Dermis blood vessel endothelial cell (primary cell): Measurements from ENCODE around the gene KCND3. TPM values are rescaled to one million over a fixed set of nuclear protein-coding genes. Genes with fewer than 3 reads are reported as not detected.

Source experiments
- DNase-seq: peaks from one replicate; pipeline ENCODE4 v3.0.0; 2010
- total RNA-seq: library from RNA; depleted of rRNA; stranded (reverse); fragments of >200 nt; gene quantifications from 2 replicates; pipeline ENCODE4 v1.2.3, GENCODE V29; 2014

The KCND3 gene
- total RNA-seq, 1 donor from 2014 or later = 0.34 TPM

GRCh38 chr1:111878649-111879048 is 110.8 kb downstream of the KCND3 start:
- DNase-seq = no peak

GRCh38 chr1:111878091-111878490 is 111.4 kb downstream of the KCND3 start:
- DNase-seq = no peak

DNA sequence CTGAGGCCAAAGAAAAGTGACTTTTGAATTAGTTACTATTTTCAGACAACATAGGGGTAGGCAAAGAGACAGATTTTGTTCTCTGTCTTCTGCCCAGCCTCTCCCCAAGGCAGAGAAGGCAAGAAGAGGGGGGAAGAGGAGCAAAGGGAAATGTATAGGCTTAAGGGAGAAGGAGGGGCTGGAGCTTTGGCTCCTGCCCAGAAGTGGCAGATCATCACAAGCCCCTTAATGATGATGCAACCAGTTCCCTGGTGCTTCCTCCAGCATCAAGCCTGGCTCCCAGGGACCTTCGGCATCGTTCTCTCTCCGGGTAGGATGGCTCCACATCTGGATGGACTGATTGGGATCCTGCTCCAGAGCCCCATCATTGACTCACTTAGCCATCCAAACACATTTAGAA is 112.8 kb downstream of the KCND3 start:
- DNase-seq = no peak

DNA sequence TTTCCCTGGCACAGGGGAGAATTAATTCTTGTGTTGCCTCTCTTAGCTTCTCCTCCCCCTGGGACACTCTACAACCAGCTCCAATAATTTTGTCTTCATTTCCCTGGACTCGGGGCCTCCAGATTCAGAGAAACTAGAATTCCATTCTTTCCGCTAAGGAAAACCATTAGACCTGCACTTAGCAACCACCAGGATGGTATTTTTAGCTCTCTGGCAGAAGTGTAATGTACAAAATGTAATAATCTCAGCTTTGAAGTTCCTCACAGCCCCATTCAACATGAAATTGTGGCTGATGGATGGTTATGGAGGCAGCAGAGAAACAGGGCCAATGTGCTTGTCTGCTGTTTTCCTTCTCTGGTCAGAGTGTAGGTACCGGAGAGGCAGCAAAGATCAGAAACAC is 113.8 kb downstream of the KCND3 start:
- no peak for DNase-seq

- DNase-seq = no peak
These were observed 115.9 kb downstream of the KCND3 start for GRCh38 chr1:111873460-111874030.

- no peak for DNase-seq
These were observed 119.3 kb downstream of the KCND3 start for GRCh38 chr1:111870181-111870580.

DNA sequence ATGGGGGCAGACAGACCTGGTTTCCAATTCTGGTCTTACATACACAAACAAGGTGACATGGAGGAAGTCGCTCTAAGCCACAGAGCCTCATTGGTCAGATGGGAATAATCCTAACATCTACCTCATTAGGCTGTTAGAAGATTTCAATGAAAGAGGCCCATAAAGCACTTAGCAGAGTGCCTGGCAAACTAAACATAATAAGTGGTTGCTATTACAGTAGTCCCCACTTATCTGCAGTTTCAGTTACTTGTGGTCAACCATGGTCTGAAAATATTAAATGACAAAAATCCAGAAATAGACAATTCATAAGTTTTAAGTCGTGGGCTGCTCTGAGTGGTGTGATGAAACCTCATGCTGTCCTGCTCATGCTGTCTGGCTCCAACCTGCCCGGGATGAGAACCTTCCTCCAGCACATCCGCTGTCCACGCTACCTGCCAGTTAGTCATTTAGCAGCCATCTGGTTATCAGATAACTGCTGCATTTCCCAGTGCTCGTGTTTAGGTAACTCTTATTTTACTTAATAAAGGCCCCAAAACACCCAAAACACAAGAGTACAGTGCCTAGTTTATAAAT is 121.5 kb downstream of the KCND3 start:
- no peak for DNase-seq

- no peak for DNase-seq
These were observed 124.6 kb downstream of the KCND3 start for GRCh38 chr1:111864862-111865261.

- DNase-seq = no peak
These were observed 126.1 kb downstream of the KCND3 start for GRCh38 chr1:111863401-111863800.

DNA sequence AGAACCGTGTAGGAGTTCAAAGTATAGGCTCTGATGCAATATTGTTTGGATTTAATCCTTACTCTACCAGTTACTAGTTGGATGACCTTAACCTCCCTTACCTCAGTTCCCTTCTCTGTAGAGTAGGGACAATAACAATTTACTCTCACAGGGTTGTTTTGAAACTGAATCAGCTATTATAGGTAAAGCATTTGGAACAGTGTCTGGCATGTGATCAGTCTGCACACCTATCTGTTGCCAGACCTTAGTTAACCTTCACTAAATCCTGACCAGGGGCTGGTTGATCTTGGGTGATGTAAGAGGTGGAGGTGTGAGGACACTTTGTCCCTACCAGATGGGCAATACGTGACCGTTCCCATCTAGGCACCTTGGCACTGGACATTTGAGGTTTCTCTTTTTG is 126.9 kb downstream of the KCND3 start:
- DNase-seq = no peak

DNA sequence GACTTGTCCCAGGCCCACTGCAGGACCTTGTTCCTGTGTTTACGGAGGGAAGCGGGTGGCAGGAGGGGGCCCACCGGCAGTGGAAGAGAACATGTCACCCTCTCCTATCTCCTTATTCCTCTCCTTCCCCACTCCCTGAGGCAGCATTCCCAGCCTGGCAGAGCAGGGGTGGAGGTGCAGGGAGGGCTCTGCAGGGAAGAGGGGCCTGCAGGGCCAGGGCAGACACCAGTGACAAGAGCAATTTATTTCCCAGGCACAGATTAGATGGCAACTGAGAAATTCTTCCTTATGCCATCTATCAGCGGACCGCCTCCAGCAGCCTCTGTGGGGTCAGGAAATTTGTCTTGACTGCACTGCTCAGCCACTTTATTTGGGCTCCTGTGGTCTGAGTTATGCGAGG is 127.9 kb downstream of the KCND3 start:
- no peak for DNase-seq

DNA sequence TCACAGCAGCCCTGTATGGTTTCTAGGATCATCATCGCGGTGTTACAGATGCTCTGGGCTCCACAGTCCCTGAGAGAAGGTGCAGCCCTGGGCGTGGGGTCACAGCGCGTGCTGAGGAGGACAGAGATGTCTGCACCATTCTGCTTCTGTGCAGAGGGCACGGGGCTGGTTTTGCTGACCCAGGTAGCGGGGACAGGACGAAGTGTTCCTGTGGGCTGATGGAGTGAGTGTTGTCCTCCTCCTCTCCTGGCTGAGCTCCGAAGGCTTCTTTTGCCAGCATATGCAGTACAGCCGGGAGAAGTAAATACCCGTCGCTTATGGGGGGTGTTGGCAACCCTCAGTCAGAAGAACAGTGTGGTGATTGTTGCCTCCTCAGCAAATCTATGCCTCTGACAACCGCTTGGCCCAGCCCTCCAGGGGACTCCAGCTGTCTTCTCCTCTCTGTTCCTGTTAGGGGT is 132.2 kb downstream of the KCND3 start:
- no peak for DNase-seq

DNA sequence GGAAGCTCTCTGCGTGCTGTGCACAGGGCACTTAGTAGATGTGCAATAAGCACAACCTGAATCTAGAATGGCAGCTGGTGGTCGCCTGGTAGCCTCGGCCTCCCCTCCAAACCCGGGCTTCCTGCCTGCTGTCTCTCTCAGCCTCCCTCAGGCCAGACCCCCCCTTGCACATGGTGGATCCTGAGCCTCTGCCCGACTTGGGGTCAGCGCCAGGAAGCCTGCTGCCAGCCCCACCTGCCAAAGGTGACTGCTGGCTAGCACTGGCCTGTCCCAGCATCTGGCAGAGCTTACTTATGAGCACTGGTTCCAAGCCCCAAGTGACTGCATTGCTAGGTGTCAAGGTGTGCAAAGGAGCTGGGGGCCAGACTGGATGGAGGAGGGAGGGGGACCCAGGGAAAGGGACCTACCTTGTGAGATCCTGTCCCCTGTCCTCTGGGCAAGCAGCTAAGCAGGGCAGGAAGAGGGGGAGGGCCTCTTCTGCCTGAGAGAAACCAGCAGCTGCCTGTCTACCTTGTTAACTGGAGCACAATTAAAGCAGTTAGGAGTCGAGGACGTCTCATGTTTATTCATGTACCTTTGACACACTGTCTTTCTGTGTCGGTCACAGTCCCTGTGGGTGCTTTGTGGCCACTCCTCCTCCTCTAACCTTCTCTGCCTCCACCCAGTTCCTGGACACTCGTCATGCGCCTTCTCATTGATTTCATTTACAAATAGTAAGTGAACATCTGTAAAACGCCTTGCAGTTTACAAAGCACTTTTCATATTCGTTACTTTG is 132.9 kb downstream of the KCND3 start:
- no peak for DNase-seq

DNA sequence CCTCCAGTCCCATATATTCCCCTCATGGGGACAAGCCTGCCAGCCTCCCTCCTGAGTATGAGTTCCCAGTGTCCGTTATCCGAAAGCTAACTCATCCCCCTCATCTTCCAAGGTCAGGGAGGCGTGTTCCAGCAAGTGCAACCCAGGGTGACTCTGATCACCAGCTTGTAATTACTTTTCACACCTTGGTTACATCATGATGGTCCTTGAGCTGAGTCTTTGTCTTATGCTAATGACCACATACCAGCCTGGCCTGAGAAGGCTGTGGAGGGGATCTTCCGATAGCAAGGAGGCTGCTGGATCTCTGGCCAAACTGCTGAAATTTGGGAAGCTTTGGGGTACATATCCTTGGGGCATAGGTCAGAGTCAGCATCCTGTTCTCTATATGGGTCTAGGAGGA is 134.2 kb downstream of the KCND3 start:
- no peak for DNase-seq

GRCh38 chr1:111852261-111852721 is 137.2 kb downstream of the KCND3 start:
- DNase-seq = no peak

GRCh38 chr1:111851552-111851951 is 137.9 kb downstream of the KCND3 start:
- no peak for DNase-seq

GRCh38 chr1:111850109-111850508 is 139.4 kb downstream of the KCND3 start:
- DNase-seq = no peak

DNA sequence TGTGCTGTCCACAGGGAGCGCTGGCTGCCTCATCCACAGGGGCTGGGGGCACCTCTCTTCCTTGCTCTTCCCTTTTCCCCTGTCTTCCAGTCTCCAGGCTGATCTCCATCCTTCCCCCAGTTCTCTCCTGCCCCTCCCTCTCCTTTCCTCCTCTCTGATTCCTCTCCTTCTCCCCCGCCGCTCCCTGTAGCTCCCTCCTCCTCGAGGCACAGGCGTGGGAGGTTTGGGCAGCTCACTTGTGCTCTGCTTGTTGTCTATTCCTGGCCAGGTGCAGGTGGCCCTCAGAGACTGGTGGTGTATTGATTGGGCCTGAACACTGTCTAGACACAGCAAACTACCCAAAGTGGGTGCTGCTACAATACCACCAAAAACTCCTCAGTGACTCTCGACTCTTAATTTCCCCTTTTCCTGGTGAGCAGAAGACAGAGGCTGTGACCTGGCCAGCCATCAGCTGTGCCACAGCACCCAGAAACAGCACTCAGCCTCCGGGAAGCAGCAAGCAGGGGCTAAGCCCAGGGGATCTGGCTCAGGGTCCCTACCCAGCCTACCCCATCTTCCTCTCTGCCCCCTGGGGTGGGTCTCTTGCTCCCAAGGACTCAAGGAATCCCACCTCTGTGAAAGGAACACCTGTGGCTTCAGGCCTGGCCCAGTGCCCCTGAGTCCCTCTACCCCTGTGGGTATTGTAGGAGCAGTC is 140.5 kb downstream of the KCND3 start:
- DNase-seq = no peak

DNA sequence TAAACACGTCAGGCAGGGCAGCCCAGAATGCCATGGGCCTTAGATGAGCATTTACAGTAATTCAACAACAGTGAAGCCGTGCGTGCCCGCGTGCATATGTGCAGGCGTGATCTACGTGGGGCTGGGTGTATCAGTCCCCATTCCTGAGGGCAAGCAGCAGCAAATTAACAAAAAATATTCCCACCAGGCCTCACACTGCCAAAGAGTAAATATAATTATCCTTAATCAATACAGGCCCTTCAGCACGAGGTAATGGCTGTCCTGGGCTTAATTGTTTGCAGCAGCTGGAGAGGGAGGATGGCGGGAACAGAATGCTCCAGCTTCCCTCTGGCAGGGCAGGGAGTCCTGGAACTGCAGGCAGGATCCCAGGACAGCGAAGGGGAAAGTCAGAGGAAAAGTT is 142.0 kb downstream of the KCND3 start:
- DNase-seq = no peak

- no peak for DNase-seq
These were observed 142.6 kb downstream of the KCND3 start for GRCh38 chr1:111846842-111847241.

GRCh38 chr1:111843177-111843576 is 146.3 kb downstream of the KCND3 start:
- no peak for DNase-seq

DNA sequence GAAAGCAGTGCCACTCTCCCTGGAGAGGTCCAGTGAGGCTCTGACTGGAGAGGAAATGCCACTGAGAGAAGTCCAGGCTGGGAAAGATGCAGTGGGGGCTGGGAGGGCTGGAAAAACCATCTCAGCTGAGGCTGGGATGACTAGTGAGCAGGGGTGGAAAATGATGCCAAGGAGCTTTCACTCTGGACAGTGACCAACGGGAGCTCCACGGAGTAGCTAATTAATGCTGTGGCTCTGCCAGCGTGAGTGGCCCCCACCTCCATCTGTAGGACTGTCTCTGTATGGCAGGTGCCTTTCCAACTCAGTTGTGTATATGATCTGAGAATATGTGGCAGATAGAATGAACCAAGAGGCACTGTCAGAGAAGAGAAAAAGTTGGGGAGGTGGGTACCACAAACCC is 147.1 kb downstream of the KCND3 start:
- no peak for DNase-seq

GRCh38 chr1:111841746-111842145 is 147.7 kb downstream of the KCND3 start:
- DNase-seq = no peak
